HEK293 (cell line): Measurements from ENCODE around the gene MAPKAP1.

Experiments used
- ATF2 ChIP-seq: fragments of 450-650 bp; formaldehyde crosslinking; IDR thresholded peaks from 2 replicates; pipeline ENCODE4 v1.5.1; 2016; ENCODE audit warnings: missing biosample characterization, missing genetic modification characterization, low read depth
- MEIS1 ChIP-seq: sonication (generic); formaldehyde crosslinking; IDR thresholded peaks from 2 replicates; pipeline ENCODE4 v1.8.1; 2022; ENCODE audit warnings: missing genetic modification reagents, mild to moderate bottlenecking, borderline replicate concordance
- PRDM10 ChIP-seq: fragments of 450-650 bp; formaldehyde crosslinking; IDR thresholded peaks from 2 replicates; pipeline ENCODE4 v1.5.1; 2016; ENCODE audit warnings: missing biosample characterization, missing genetic modification characterization
- PRDM6 ChIP-seq: fragments of 450-650 bp; formaldehyde crosslinking; IDR thresholded peaks from 2 replicates; pipeline ENCODE4 v1.5.1; 2017; ENCODE audit warnings: missing biosample characterization, missing genetic modification characterization
- SALL2 ChIP-seq: fragments of 450-650 bp; formaldehyde crosslinking; IDR thresholded peaks from 2 replicates; pipeline ENCODE4 v1.5.0; 2017; ENCODE audit warnings: missing biosample characterization, mild to moderate bottlenecking, missing genetic modification characterization, borderline replicate concordance
- YY1 ChIP-seq: fragments of 450-650 bp; formaldehyde crosslinking; IDR thresholded peaks from 2 replicates; pipeline ENCODE4 v1.5.1; 2018; ENCODE audit warnings: missing biosample characterization, missing genetic modification characterization
- ZBTB17 ChIP-seq: fragments of 450-650 bp; formaldehyde crosslinking; IDR thresholded peaks from 2 replicates; pipeline ENCODE4 v1.5.1; 2016; ENCODE audit warnings: missing biosample characterization, missing genetic modification characterization
- ZFP37 ChIP-seq: fragments of 450-650 bp; formaldehyde crosslinking; IDR thresholded peaks from 2 replicates; pipeline ENCODE4 v1.5.1; 2016; ENCODE audit warnings: missing biosample characterization, missing genetic modification characterization
- ZIC2 ChIP-seq: fragments of 450-650 bp; formaldehyde crosslinking; IDR thresholded peaks from 2 replicates; pipeline ENCODE4 v1.5.1; 2016; ENCODE audit warnings: missing biosample characterization, missing genetic modification characterization
- ZNF132 ChIP-seq: fragments of 450-650 bp; formaldehyde crosslinking; IDR thresholded peaks from 2 replicates; pipeline ENCODE4 v1.5.1; 2017; ENCODE audit warnings: missing biosample characterization, missing genetic modification characterization, borderline replicate concordance
- ZNF146 ChIP-seq: fragments of 450-650 bp; formaldehyde crosslinking; IDR thresholded peaks from 2 replicates; pipeline ENCODE4 v1.5.1; 2016; ENCODE audit warnings: missing biosample characterization, missing genetic modification characterization
- ZNF184 ChIP-seq: fragments of 450-650 bp; IDR thresholded peaks from 2 replicates; pipeline ENCODE4 v1.5.1; 2018; ENCODE audit warnings: missing biosample characterization, mild to moderate bottlenecking, missing genetic modification characterization
- ZNF211 ChIP-seq: fragments of 450-650 bp; formaldehyde crosslinking; IDR thresholded peaks from 2 replicates; pipeline ENCODE4 v1.5.1; 2016; ENCODE audit warnings: low read depth, missing biosample characterization, missing genetic modification characterization
- ZNF266 ChIP-seq: fragments of 450-650 bp; formaldehyde crosslinking; IDR thresholded peaks from 2 replicates; pipeline ENCODE4 v1.5.1; 2016; ENCODE audit warnings: missing biosample characterization, missing genetic modification characterization, low read depth
- ZNF311 ChIP-seq: fragments of 450-650 bp; formaldehyde crosslinking; IDR thresholded peaks from 2 replicates; pipeline ENCODE4 v1.5.1; 2017; ENCODE audit warnings: missing biosample characterization, missing genetic modification characterization, borderline replicate concordance
- ZNF362 ChIP-seq: fragments of 450-650 bp; formaldehyde crosslinking; IDR thresholded peaks from 2 replicates; pipeline ENCODE4 v1.5.1; 2016; ENCODE audit warnings: missing biosample characterization, missing genetic modification characterization
- ZNF366 ChIP-seq: fragments of 450-650 bp; formaldehyde crosslinking; conservative IDR thresholded peaks from 2 replicates; pipeline ENCODE4 v1.5.1; 2016; ENCODE audit warnings: missing biosample characterization, missing genetic modification characterization
- ZNF48 ChIP-seq: fragments of 450-650 bp; formaldehyde crosslinking; IDR thresholded peaks from 2 replicates; pipeline ENCODE4 v1.5.1; 2016; ENCODE audit warnings: missing biosample characterization, missing genetic modification characterization
- ZNF510 ChIP-seq: fragments of 450-650 bp; formaldehyde crosslinking; IDR thresholded peaks from 2 replicates; pipeline ENCODE4 v1.5.1; 2018; ENCODE audit warnings: mild to moderate bottlenecking, missing genetic modification characterization, missing biosample characterization; ENCODE audit not compliant: insufficient replicate concordance
- ZNF514 ChIP-seq: fragments of 450-650 bp; formaldehyde crosslinking; IDR thresholded peaks from 2 replicates; pipeline ENCODE4 v1.5.1; 2016; ENCODE audit warnings: missing biosample characterization, missing genetic modification characterization
- ZNF529 ChIP-seq: fragments of 450-650 bp; formaldehyde crosslinking; IDR thresholded peaks from 2 replicates; pipeline ENCODE4 v1.5.1; 2017; ENCODE audit warnings: missing genetic modification characterization, missing biosample characterization; ENCODE audit not compliant: insufficient replicate concordance
- ZNF600 ChIP-seq: fragments of 450-650 bp; formaldehyde crosslinking; IDR thresholded peaks from 2 replicates; pipeline ENCODE4 v1.5.1; 2016; ENCODE audit warnings: missing biosample characterization, missing genetic modification characterization
- ZNF830 ChIP-seq: fragments of 450-650 bp; IDR thresholded peaks from 2 replicates; pipeline ENCODE4 v1.5.0; 2018; ENCODE audit warnings: missing biosample characterization, missing genetic modification characterization, low read depth, mild to moderate bottlenecking, moderate library complexity
- ZNF837 ChIP-seq: fragments of 450-650 bp; formaldehyde crosslinking; IDR thresholded peaks from 2 replicates; pipeline ENCODE4 v1.5.1; 2016; ENCODE audit warnings: missing biosample characterization, missing genetic modification characterization
- ZNF843 ChIP-seq: fragments of 450-650 bp; formaldehyde crosslinking; IDR thresholded peaks from 2 replicates; pipeline ENCODE4 v1.5.1; 2016; ENCODE audit warnings: missing biosample characterization, missing genetic modification characterization
- ZSCAN30 ChIP-seq: fragments of 450-650 bp; IDR thresholded peaks from 2 replicates; pipeline ENCODE4 v1.5.1; 2018; ENCODE audit warnings: missing biosample characterization, mild to moderate bottlenecking, missing genetic modification characterization, moderate library complexity
- TF ChIP-seq, protein P1 (sequence below): fragments of 450-650 bp; formaldehyde crosslinking; IDR thresholded peaks from 2 replicates; pipeline ENCODE4 v1.5.1; 2016; ENCODE audit warnings: missing biosample characterization, missing genetic modification characterization, low read depth
- TF ChIP-seq, protein P2 (sequence below): fragments of 450-650 bp; formaldehyde crosslinking; IDR thresholded peaks from 2 replicates; pipeline ENCODE4 v1.5.1; 2016; ENCODE audit warnings: missing biosample characterization, missing genetic modification characterization

The MAPKAP1 gene

GRCh38 chr9:125749951-125750626 lies 43.1 kb upstream of the MAPKAP1 start (continued):
- no peak for TF ChIP-seq ZNF211
- TF ChIP-seq ZIC2 (tag by site-specific recombination) = no peak
- no peak for TF ChIP-seq MEIS1
- TF ChIP-seq ZBTB17 (tag by site-specific recombination) = no peak
- TF ChIP-seq ZNF311 = no peak
- no peak for TF ChIP-seq ZNF184 (tag by site-specific recombination)
- no peak for TF ChIP-seq ZFP37 (tag by site-specific recombination)
- TF ChIP-seq ZNF510 = no peak
- no peak for TF ChIP-seq SALL2 (tag by site-specific recombination)
- TF ChIP-seq, protein P1, sequence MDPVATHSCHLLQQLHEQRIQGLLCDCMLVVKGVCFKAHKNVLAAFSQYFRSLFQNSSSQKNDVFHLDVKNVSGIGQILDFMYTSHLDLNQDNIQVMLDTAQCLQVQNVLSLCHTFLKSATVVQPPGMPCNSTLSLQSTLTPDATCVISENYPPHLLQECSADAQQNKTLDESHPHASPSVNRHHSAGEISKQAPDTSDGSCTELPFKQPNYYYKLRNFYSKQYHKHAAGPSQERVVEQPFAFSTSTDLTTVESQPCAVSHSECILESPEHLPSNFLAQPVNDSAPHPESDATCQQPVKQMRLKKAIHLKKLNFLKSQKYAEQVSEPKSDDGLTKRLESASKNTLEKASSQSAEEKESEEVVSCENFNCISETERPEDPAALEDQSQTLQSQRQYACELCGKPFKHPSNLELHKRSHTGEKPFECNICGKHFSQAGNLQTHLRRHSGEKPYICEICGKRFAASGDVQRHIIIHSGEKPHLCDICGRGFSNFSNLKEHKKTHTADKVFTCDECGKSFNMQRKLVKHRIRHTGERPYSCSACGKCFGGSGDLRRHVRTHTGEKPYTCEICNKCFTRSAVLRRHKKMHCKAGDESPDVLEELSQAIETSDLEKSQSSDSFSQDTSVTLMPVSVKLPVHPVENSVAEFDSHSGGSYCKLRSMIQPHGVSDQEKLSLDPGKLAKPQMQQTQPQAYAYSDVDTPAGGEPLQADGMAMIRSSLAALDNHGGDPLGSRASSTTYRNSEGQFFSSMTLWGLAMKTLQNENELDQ = no peak
- peak; percentile 96 for TF ChIP-seq PRDM6
- peak; percentile 80 for TF ChIP-seq ZNF843
- TF ChIP-seq ZNF146 (tag by site-specific recombination) = no peak
- TF ChIP-seq ZNF837 (tag by site-specific recombination) = no peak
- TF ChIP-seq ATF2 (tag by site-specific recombination) = no peak
- no peak for TF ChIP-seq ZNF48 (tag by site-specific recombination)
- no peak for TF ChIP-seq ZNF830
- TF ChIP-seq ZNF132 (tag by site-specific recombination) = no peak
- no peak for TF ChIP-seq YY1 (tag by site-specific recombination)
- TF ChIP-seq ZNF362 (tag by site-specific recombination) = no peak
- TF ChIP-seq, protein P2, sequence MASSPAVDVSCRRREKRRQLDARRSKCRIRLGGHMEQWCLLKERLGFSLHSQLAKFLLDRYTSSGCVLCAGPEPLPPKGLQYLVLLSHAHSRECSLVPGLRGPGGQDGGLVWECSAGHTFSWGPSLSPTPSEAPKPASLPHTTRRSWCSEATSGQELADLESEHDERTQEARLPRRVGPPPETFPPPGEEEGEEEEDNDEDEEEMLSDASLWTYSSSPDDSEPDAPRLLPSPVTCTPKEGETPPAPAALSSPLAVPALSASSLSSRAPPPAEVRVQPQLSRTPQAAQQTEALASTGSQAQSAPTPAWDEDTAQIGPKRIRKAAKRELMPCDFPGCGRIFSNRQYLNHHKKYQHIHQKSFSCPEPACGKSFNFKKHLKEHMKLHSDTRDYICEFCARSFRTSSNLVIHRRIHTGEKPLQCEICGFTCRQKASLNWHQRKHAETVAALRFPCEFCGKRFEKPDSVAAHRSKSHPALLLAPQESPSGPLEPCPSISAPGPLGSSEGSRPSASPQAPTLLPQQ (tag by site-specific recombination) = no peak
- no peak for TF ChIP-seq ZNF600 (tag by site-specific recombination)
- no peak for TF ChIP-seq ZNF529 (tag by site-specific recombination)
- no peak for TF ChIP-seq PRDM10 (tag by site-specific recombination)
- TF ChIP-seq ZSCAN30 (tag by site-specific recombination) = peak; percentile 46; the same call in 1 of the 2 replicates
- TF ChIP-seq ZNF266 = no peak
- no peak for TF ChIP-seq ZNF514 (tag by site-specific recombination)
- peak; percentile 54 for TF ChIP-seq ZNF366
